HepG2 (cell line): ENCODE results near the gene ANKRD17. TPM values are rescaled to one million over a fixed set of nuclear protein-coding genes. Genes with fewer than 3 reads are reported as not detected.

Experiments
- DR1 ChIP-seq: sonication (generic); formaldehyde crosslinking; IDR thresholded peaks from 2 replicates; pipeline ENCODE4 v1.8.0; 2021; ENCODE audit warnings: mild to moderate bottlenecking, missing genetic modification reagents, inconsistent platforms
- FOXP1 ChIP-seq, 2 experiments: fragments of 450-650 bp in 1 of 2; IDR thresholded peaks; 2 replicates each; pipeline ENCODE4 v1.6.1; 2017 to 2018; ENCODE audit warnings: antibody characterized with exemption in 1 of 2
- GFI1 ChIP-seq: sonication (generic); formaldehyde crosslinking; IDR thresholded peaks from 2 replicates; pipeline ENCODE4 v1.5.0; 2020; ENCODE audit warnings: missing genetic modification reagents, mild to moderate bottlenecking, borderline replicate concordance
- NCOA5 ChIP-seq: sonication (generic); formaldehyde crosslinking; IDR thresholded peaks from 2 replicates; pipeline ENCODE4 v1.4.0; 2020; ENCODE audit warnings: missing genetic modification reagents
- NFATC3 ChIP-seq: sonication (generic); formaldehyde crosslinking; IDR thresholded peaks from 2 replicates; pipeline ENCODE4 v1.5.1; 2020; ENCODE audit warnings: mild to moderate bottlenecking, missing genetic modification reagents
- RAD21 ChIP-seq: fragments of 450-650 bp; formaldehyde crosslinking; IDR thresholded peaks from 2 replicates; pipeline ENCODE4 v1.5.0; 2020; ENCODE audit warnings: mild to moderate bottlenecking
- RFX3 ChIP-seq: IDR thresholded peaks from 2 replicates; pipeline ENCODE4 v1.6.1; 2016; ENCODE audit warnings: missing biosample characterization, missing genetic modification reagents
- ZC3H4 ChIP-seq: sonication (generic); formaldehyde crosslinking; IDR thresholded peaks from 2 replicates; pipeline ENCODE4 v1.4.0; 2020; ENCODE audit warnings: missing genetic modification reagents, borderline replicate concordance
- ZNF205 ChIP-seq: IDR thresholded peaks from 2 replicates; pipeline ENCODE4 v1.6.1; 2018; ENCODE audit warnings: missing biosample characterization, missing genetic modification reagents
- ZNF234 ChIP-seq: sonication (generic); formaldehyde crosslinking; conservative IDR thresholded peaks from 2 replicates; pipeline ENCODE4 v1.5.1; 2020; ENCODE audit warnings: mild to moderate bottlenecking, missing genetic modification reagents
- ZNF552 ChIP-seq: sonication (generic); formaldehyde crosslinking; IDR thresholded peaks from 2 replicates; pipeline ENCODE4 v1.9.0; 2022; ENCODE audit warnings: missing genetic modification reagents, mild to moderate bottlenecking, borderline replicate concordance
- ZNF556 ChIP-seq: sonication (generic); formaldehyde crosslinking; IDR thresholded peaks from 2 replicates; pipeline ENCODE4 v1.4.0; 2020; ENCODE audit warnings: mild to moderate bottlenecking, missing genetic modification reagents, borderline replicate concordance
- ZNF768 ChIP-seq: sonication (generic); formaldehyde crosslinking; IDR thresholded peaks from 2 replicates; pipeline ENCODE4 v1.4.0; 2020; ENCODE audit warnings: missing genetic modification reagents
- ZNF777 ChIP-seq: sonication (generic); formaldehyde crosslinking; IDR thresholded peaks from 2 replicates; pipeline ENCODE4 v1.4.0; 2020; ENCODE audit warnings: missing genetic modification reagents
- ZSCAN29 ChIP-seq: sonication (generic); formaldehyde crosslinking; conservative IDR thresholded peaks from 2 replicates; pipeline ENCODE4 v1.4.0; 2020; ENCODE audit warnings: mild to moderate bottlenecking, missing genetic modification reagents
- ZSCAN30 ChIP-seq: sonication (generic); formaldehyde crosslinking; IDR thresholded peaks from 2 replicates; pipeline ENCODE4 v1.5.0; 2020; ENCODE audit warnings: mild to moderate bottlenecking, missing genetic modification reagents
- polyA plus RNA-seq, 8 experiments: library from polyadenylated mRNA; depleted of rRNA in 3 of 8; stranded (reverse) in 7 of 8; unstranded in 1 of 8; fragments of >200 nt; fragmentation: Illumina TruSeq in 4 of 8; extraction: Trizol in 4 of 8; gene quantifications; 2 replicates each; pipeline versions ENCODE4 v1.2.1 to v1.2.3, GENCODE V29; 2011 to 2016; ENCODE audit warnings: low read depth in 4 of 8, missing spikeins in 1 of 8, mixed read lengths in 1 of 8; ENCODE audit not compliant: insufficient read depth in 1 of 8
- total RNA-seq, 5 experiments: library from RNA; depleted of rRNA; stranded (reverse); fragments of >200 nt; fragmentation: Illumina TruSeq; extraction: Trizol; gene quantifications; 2 replicates each; pipeline ENCODE4 v1.2.3, GENCODE V29; 2016; ENCODE audit warnings: low read depth in 1 of 5
- TF ChIP-seq, protein P1 (sequence below): sonication (generic); formaldehyde crosslinking; IDR thresholded peaks from 2 replicates; pipeline ENCODE4 v1.4.0; 2020; ENCODE audit warnings: mild to moderate bottlenecking, low read depth, missing genetic modification reagents
- TF ChIP-seq, protein P2 (sequence below): sonication (generic); formaldehyde crosslinking; IDR thresholded peaks from 2 replicates; pipeline ENCODE4 v1.5.1; 2020; ENCODE audit warnings: missing genetic modification reagents, mild to moderate bottlenecking, borderline replicate concordance
- TF ChIP-seq, protein P3 (sequence below): sonication (generic); formaldehyde crosslinking; IDR thresholded peaks from 2 replicates; pipeline ENCODE4 v1.5.1; 2020; ENCODE audit warnings: missing genetic modification reagents, mild to moderate bottlenecking, borderline replicate concordance
- TF ChIP-seq, protein P4 (sequence below): sonication (generic); formaldehyde crosslinking; IDR thresholded peaks from 2 replicates; pipeline ENCODE4 v1.4.0; 2020; ENCODE audit warnings: missing genetic modification reagents
- TF ChIP-seq, protein P5 (sequence below): sonication (generic); formaldehyde crosslinking; IDR thresholded peaks from 2 replicates; pipeline ENCODE4 v1.5.0; 2020; ENCODE audit warnings: missing genetic modification reagents, mild to moderate bottlenecking, borderline replicate concordance

Gene ANKRD17
- total and polyA plus RNA-seq, 2 of the 13 experiments (the other 11 are each of a cell fraction or from before 2014, with no cell fraction given) = 55.7 to 61.1 TPM

DNA sequence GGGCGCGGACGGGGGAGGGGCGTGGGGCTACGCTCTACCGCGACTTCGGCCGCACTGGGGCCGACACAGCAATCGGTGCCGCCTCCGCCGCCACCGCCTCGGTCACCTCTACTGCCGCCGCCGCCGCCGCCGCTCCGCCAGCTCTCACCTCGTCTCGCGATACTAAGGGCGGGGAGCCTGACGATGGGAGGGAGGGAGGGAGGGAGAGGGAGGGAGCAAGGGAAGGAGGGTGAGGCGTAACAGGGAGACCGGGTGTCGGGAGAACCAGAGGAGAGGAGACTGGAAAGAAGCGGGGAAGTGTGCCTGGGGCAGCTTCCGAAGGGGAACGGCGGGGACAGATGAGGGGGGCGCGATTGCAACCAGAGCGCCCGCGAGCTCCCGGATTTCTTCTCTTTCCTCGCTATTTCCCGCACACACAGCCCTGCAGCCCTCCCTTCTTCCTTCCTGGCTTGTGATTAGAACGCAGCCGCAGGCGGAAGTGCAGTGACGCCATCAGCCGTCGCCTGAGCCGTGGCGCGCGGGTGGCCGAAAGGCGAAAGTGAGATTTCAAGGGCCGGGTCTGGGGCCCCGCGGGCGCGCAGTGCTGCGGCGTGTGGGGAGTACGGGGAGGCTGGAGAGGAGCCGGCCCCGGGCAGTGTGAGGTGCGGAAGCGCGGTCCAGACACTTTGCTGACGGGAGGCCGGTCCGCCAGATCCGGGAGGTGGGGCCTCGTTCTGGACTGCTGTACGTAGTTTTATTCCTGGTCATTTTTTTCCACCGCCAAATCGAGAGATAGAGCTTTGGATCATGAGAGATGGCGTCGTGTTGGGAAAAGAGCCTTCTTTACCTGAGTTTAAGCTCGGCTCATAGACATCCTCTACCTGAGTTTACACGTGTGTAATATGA, at the start of gene ANKRD17 (continued):
- TF ChIP-seq, protein P1, sequence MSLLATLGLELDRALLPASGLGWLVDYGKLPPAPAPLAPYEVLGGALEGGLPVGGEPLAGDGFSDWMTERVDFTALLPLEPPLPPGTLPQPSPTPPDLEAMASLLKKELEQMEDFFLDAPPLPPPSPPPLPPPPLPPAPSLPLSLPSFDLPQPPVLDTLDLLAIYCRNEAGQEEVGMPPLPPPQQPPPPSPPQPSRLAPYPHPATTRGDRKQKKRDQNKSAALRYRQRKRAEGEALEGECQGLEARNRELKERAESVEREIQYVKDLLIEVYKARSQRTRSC (CRISPR knock-in tag) = no peak
- peak; percentile 50 for TF ChIP-seq RAD21 (CRISPR knock-in tag)
- TF ChIP-seq ZNF552 (CRISPR knock-in tag) = peak; percentile 48; the same call in 1 of the 2 replicates
- peak; percentile 80; the same call in 1 of the 2 replicates for TF ChIP-seq DR1 (CRISPR knock-in tag)
- TF ChIP-seq ZNF205 = peak; percentile 73
- TF ChIP-seq ZNF556 (CRISPR knock-in tag) = peak; percentile 38; the same call in 1 of the 2 replicates
- 0 out of 2 replicates have a peak, but pooled peaks have one; percentile 12 for TF ChIP-seq RFX3 (CRISPR knock-in tag)
- TF ChIP-seq ZSCAN29 = no peak; the same call in 1 of the 2 replicates
- peak; percentile 80 for TF ChIP-seq GFI1 (CRISPR knock-in tag)
- TF ChIP-seq, protein P2, sequence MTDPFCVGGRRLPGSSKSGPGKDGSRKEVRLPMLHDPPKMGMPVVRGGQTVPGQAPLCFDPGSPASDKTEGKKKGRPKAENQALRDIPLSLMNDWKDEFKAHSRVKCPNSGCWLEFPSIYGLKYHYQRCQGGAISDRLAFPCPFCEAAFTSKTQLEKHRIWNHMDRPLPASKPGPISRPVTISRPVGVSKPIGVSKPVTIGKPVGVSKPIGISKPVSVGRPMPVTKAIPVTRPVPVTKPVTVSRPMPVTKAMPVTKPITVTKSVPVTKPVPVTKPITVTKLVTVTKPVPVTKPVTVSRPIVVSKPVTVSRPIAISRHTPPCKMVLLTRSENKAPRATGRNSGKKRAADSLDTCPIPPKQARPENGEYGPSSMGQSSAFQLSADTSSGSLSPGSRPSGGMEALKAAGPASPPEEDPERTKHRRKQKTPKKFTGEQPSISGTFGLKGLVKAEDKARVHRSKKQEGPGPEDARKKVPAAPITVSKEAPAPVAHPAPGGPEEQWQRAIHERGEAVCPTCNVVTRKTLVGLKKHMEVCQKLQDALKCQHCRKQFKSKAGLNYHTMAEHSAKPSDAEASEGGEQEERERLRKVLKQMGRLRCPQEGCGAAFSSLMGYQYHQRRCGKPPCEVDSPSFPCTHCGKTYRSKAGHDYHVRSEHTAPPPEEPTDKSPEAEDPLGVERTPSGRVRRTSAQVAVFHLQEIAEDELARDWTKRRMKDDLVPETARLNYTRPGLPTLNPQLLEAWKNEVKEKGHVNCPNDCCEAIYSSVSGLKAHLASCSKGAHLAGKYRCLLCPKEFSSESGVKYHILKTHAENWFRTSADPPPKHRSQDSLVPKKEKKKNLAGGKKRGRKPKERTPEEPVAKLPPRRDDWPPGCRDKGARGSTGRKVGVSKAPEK (CRISPR knock-in tag) = 0 out of 2 replicates have a peak, but pooled peaks have one; percentile 32
- peak; percentile 76; the same call in 1 of the 2 replicates for TF ChIP-seq ZNF768 (CRISPR knock-in tag)
- TF ChIP-seq, protein P3, sequence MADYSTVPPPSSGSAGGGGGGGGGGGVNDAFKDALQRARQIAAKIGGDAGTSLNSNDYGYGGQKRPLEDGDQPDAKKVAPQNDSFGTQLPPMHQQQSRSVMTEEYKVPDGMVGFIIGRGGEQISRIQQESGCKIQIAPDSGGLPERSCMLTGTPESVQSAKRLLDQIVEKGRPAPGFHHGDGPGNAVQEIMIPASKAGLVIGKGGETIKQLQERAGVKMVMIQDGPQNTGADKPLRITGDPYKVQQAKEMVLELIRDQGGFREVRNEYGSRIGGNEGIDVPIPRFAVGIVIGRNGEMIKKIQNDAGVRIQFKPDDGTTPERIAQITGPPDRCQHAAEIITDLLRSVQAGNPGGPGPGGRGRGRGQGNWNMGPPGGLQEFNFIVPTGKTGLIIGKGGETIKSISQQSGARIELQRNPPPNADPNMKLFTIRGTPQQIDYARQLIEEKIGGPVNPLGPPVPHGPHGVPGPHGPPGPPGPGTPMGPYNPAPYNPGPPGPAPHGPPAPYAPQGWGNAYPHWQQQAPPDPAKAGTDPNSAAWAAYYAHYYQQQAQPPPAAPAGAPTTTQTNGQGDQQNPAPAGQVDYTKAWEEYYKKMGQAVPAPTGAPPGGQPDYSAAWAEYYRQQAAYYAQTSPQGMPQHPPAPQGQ = no peak
- TF ChIP-seq ZNF234 = 0 out of 2 replicates have a peak, but pooled peaks have one; percentile 89
- no peak; the same call in 1 of the 2 replicates for TF ChIP-seq ZSCAN30 (CRISPR knock-in tag)
- 0 out of 2 replicates have a peak, but pooled peaks have one; percentile 83 for TF ChIP-seq ZC3H4 (CRISPR knock-in tag)
- no peak for TF ChIP-seq NCOA5
- TF ChIP-seq ZNF777 (CRISPR knock-in tag) = peak; percentile 69; the same call in 1 of the 2 replicates
- TF ChIP-seq, protein P4, sequence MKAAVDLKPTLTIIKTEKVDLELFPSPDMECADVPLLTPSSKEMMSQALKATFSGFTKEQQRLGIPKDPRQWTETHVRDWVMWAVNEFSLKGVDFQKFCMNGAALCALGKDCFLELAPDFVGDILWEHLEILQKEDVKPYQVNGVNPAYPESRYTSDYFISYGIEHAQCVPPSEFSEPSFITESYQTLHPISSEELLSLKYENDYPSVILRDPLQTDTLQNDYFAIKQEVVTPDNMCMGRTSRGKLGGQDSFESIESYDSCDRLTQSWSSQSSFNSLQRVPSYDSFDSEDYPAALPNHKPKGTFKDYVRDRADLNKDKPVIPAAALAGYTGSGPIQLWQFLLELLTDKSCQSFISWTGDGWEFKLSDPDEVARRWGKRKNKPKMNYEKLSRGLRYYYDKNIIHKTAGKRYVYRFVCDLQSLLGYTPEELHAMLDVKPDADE (CRISPR knock-in tag) = no peak
- TF ChIP-seq, protein P5, sequence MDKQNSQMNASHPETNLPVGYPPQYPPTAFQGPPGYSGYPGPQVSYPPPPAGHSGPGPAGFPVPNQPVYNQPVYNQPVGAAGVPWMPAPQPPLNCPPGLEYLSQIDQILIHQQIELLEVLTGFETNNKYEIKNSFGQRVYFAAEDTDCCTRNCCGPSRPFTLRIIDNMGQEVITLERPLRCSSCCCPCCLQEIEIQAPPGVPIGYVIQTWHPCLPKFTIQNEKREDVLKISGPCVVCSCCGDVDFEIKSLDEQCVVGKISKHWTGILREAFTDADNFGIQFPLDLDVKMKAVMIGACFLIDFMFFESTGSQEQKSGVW = 0 out of 2 replicates have a peak, but pooled peaks have one; percentile 37
- TF ChIP-seq FOXP1 (IDR thresholded peaks at IDR 0.05) = no peak
- no peak; the same call in 1 of the 2 replicates for TF ChIP-seq FOXP1 (CRISPR knock-in tag; IDR thresholded peaks at IDR 0.05)
- TF ChIP-seq NFATC3 (CRISPR knock-in tag) = peak; percentile 80; the same call in 1 of the 2 replicates
